Esophagus squamous epithelium (tissue), 4 donors: ENCODE measurements around the gene SLC17A7.

Experiments
- CTCF ChIP-seq, 6 experiments: fragments of 450-650 bp in 4 of 6; fragments of 200-600 bp in 2 of 6; sonication (generic) in 2 of 6; IDR thresholded peaks; one replicate each; pipeline ENCODE4 v1.5.1; 2016 to 2019; ENCODE audit warnings: antibody characterized with exemption in 6 of 6, mild to moderate bottlenecking in 4 of 6, moderate library complexity in 4 of 6
- POLR2A ChIP-seq, 4 donors: fragments of 450-650 bp; IDR thresholded peaks; one replicate each; pipeline ENCODE4 v1.6.1; 2017; ENCODE audit warnings: antibody characterized with exemption in 4 of 4, mild to moderate bottlenecking in 4 of 4, moderate library complexity in 3 of 4

- TF ChIP-seq CTCF (IDR thresholded peaks at IDR 0.05) (no peak), POLR2A (IDR thresholded peaks at IDR 0.05) (no peak)
Observed at GRCh38 chr19:49390131-49390928, 51.0 kb downstream of the SLC17A7 start.
